GM18870 (cell line): Measurements from ENCODE around the gene PADI1.

ENCODE experiments used
- ATAC-seq: cut with Tn5 transposase; IDR thresholded peaks from one replicate; pipeline ENCODE4 v1.9.1; 2021; ENCODE audit warnings: moderate library complexity; ENCODE audit not compliant: unreplicated experiment

Gene PADI1

GRCh38 chr1:17204546-17205440, at the start of gene PADI1:
TSS of gene PADI1 (plus strand) at chr1:17205128. CDS start at chr1:17205218, 90 bp downstream.
- no peak for ATAC-seq

GRCh38 chr1:17155257-17155920, 49.5 kb upstream of the PADI1 start:
- no peak for ATAC-seq

- no peak for ATAC-seq
Observed at GRCh38 chr1:17156108-17156507, 48.8 kb upstream of the PADI1 start.

- ATAC-seq = no peak
Observed at GRCh38 chr1:17158961-17159360, 46.0 kb upstream of the PADI1 start.

GRCh38 chr1:17161137-17161740, 43.7 kb upstream of the PADI1 start:
- no peak for ATAC-seq

- no peak for ATAC-seq
Observed at GRCh38 chr1:17161926-17162800, 42.8 kb upstream of the PADI1 start.

- ATAC-seq = no peak
Observed at GRCh38 chr1:17162941-17163340, 42.0 kb upstream of the PADI1 start.

- ATAC-seq = no peak
Observed at GRCh38 chr1:17163371-17163770, 41.6 kb upstream of the PADI1 start.

GRCh38 chr1:17163789-17164666, 40.9 kb upstream of the PADI1 start:
- no peak for ATAC-seq

- no peak for ATAC-seq
Observed at GRCh38 chr1:17165823-17166222, 39.1 kb upstream of the PADI1 start.

GRCh38 chr1:17167041-17167785, 37.7 kb upstream of the PADI1 start:
- no peak for ATAC-seq

- no peak for ATAC-seq
Observed at GRCh38 chr1:17167786-17168090, 37.2 kb upstream of the PADI1 start.

GRCh38 chr1:17168091-17168876, 36.6 kb upstream of the PADI1 start:
- no peak for ATAC-seq

GRCh38 chr1:17170571-17170970, 34.4 kb upstream of the PADI1 start:
- no peak for ATAC-seq

- no peak for ATAC-seq
Observed at GRCh38 chr1:17173217-17173616, 31.7 kb upstream of the PADI1 start.

GRCh38 chr1:17176306-17177061, 28.4 kb upstream of the PADI1 start:
- ATAC-seq = no peak

GRCh38 chr1:17177651-17178050, 27.3 kb upstream of the PADI1 start:
- ATAC-seq = no peak
